GM23338 (cell line): ENCODE measurements around the gene ARHGEF38. TPM values are rescaled to one million over a fixed set of nuclear protein-coding genes. Genes with fewer than 3 reads are reported as not detected.

Experiments
- ATAC-seq: fragments of 200-7000 bp; cut with Tn5 transposase; 3 replicates; pipeline ENCODE4 v1.9.1; 2020
- DNase-seq: peaks from one replicate; pipeline ENCODE4 v3.0.0-alpha.2; 2015; ENCODE audit warnings: low spot score
- H2AFZ ChIP-seq: fragments of 200-600 bp; sonication (generic); 2 replicates; pipeline ENCODE4 v1.8.0; 2016; ENCODE audit warnings: antibody characterized with exemption, mild to moderate bottlenecking, moderate library complexity
- H3F3A ChIP-seq: fragments of 200-600 bp; sonication (generic); replicated peaks from 2 replicates; pipeline ENCODE4 v1.8.0; 2017; ENCODE audit warnings: antibody characterized with exemption, mixed run types, low read depth
- H3K27ac ChIP-seq: fragments of 200-600 bp; sonication (generic); 2 replicates; pipeline ENCODE4 v1.6.1; 2016; ENCODE audit warnings: low read depth
- H3K27me3 ChIP-seq: fragments of 200-600 bp; sonication (generic); 2 replicates; pipeline ENCODE4 v1.8.0; 2016; ENCODE audit warnings: mild to moderate bottlenecking, mixed run types, moderate library complexity; ENCODE audit not compliant: insufficient read depth
- H3K36me3 ChIP-seq: fragments of 200-600 bp; sonication (generic); 2 replicates; pipeline ENCODE4 v1.8.0; 2016; ENCODE audit warnings: mild to moderate bottlenecking; ENCODE audit not compliant: insufficient read depth
- H3K4me1 ChIP-seq: fragments of 200-600 bp; sonication (generic); 2 replicates; pipeline ENCODE4 v1.8.0; 2016; ENCODE audit warnings: mild to moderate bottlenecking, moderate library complexity; ENCODE audit not compliant: insufficient read depth
- H3K4me2 ChIP-seq: fragments of 200-600 bp; sonication (generic); 2 replicates; pipeline ENCODE4 v1.7.1; 2017; ENCODE audit warnings: mixed run types
- H3K4me3 ChIP-seq: fragments of 200-600 bp; sonication (generic); 2 replicates; pipeline ENCODE4 v1.6.1; 2016; ENCODE audit warnings: mixed run types
- H3K79me2 ChIP-seq: fragments of 200-600 bp; sonication (generic); replicated peaks from 2 replicates; pipeline ENCODE4 v1.8.0; 2017; ENCODE audit warnings: mild to moderate bottlenecking; ENCODE audit not compliant: insufficient read depth
- H3K9me2 ChIP-seq: fragments of 200-600 bp; sonication (generic); 2 replicates; pipeline ENCODE4 v1.8.0; 2017; ENCODE audit not compliant: insufficient read depth
- H4K20me1 ChIP-seq: fragments of 200-600 bp; sonication (generic); replicated peaks from 2 replicates; pipeline ENCODE4 v1.8.0; 2017; ENCODE audit warnings: mild to moderate bottlenecking; ENCODE audit not compliant: insufficient read depth
- H3K27ac Mint-ChIP-seq: 2 replicates; pipeline ENCODE4 v1.8.0; 2020; ENCODE audit warnings: inconsistent platforms, mild to moderate bottlenecking, moderate library complexity, mixed read lengths
- H3K27me3 Mint-ChIP-seq: 3 replicates; pipeline ENCODE4 v1.8.0; 2022; ENCODE audit warnings: low read depth, mild to moderate bottlenecking, moderate library complexity, mixed read lengths, inconsistent platforms; ENCODE audit not compliant: insufficient read depth, poor library complexity
- H3K36me3 Mint-ChIP-seq: 3 replicates; pipeline ENCODE4 v1.8.0; 2021; ENCODE audit warnings: low read depth, mild to moderate bottlenecking, inconsistent platforms, moderate library complexity, mixed read lengths
- H3K4me1 Mint-ChIP-seq: 3 replicates; pipeline ENCODE4 v1.8.0; 2020; ENCODE audit warnings: mild to moderate bottlenecking, inconsistent platforms, mixed read lengths
- H3K4me3 Mint-ChIP-seq: 3 replicates; pipeline ENCODE4 v1.8.0; 2021; ENCODE audit warnings: moderate library complexity, mild to moderate bottlenecking, inconsistent platforms, mixed read lengths
- H3K9me3 Mint-ChIP-seq: 3 replicates; pipeline ENCODE4 v1.8.0; 2020; ENCODE audit warnings: moderate library complexity, mild to moderate bottlenecking, inconsistent platforms, mixed read lengths
- CREB1 ChIP-seq: fragments of 250-450 bp; sonication (Bioruptor Pico); IDR thresholded peaks from 2 replicates; pipeline ENCODE4 v1.5.0; 2020; ENCODE audit warnings: low read depth, mild to moderate bottlenecking, moderate library complexity
- EZH2 ChIP-seq: fragments of 200-600 bp; sonication (generic); IDR thresholded peaks from one replicate; pipeline ENCODE4 v1.8.0; 2017; ENCODE audit warnings: antibody characterized with exemption, mild to moderate bottlenecking, low read depth; ENCODE audit not compliant: unreplicated experiment
- POLR2AphosphoS5 ChIP-seq: IDR thresholded peaks from 2 replicates; pipeline ENCODE4 v1.6.1; 2016; ENCODE audit warnings: antibody characterized with exemption, low read depth
- ZNF331 ChIP-seq: fragments of 250-450 bp; sonication (Bioruptor Pico); IDR thresholded peaks from 2 replicates; pipeline ENCODE4 v1.5.0; 2020; ENCODE audit warnings: low read depth, mild to moderate bottlenecking, moderate library complexity
- ZNF462 ChIP-seq: fragments of 250-450 bp; sonication (Bioruptor Pico); IDR thresholded peaks from 2 replicates; pipeline ENCODE4 v1.5.0; 2020; ENCODE audit warnings: mild to moderate bottlenecking, moderate library complexity
- polyA plus RNA-seq: library from polyadenylated mRNA; unstranded; fragments of >200 nt; fragmentation: Nextera tagmentation; extraction: Ambion mirVana; gene quantifications from 2 replicates; pipeline ENCODE4 v1.2.1, GENCODE V29; 2016
- total RNA-seq: library from RNA; depleted of rRNA; stranded (reverse); fragments of >200 nt; shearing (Covaris generic); gene quantifications from 2 replicates; pipeline ENCODE4 v1.2.3, GENCODE V29; 2014

ARHGEF38 gene
- total and polyA plus RNA-seq, 2 experiments from 2014 or later = 0.58 TPM; not detected in 1

GRCh38 chr4:105619188-105619931 is 66.9 kb downstream of the ARHGEF38 start (continued):
- no peak for TF ChIP-seq ZNF462 (CRISPR knock-in tag)
- TF ChIP-seq CREB1 (CRISPR knock-in tag) = no peak

GRCh38 chr4:105620640-105621323 is 68.4 kb downstream of the ARHGEF38 start:
- H3K27me3 Mint-ChIP-seq = peaks cover 3% of the 10 kb centered on the region
- Histone ChIP-seq H3K79me2 (no peaks in the 10 kb centered on the region), H3F3A (no peaks in the 10 kb centered on the region), H3K27me3 (no peaks in the 10 kb centered on the region), H3K27ac (no peak overlapping the region), H3K4me1 (no peaks in the 10 kb centered on the region), H2AFZ (no peak overlapping the region), H3K9me2 (no peaks in the 10 kb centered on the region), H4K20me1 (no peaks in the 10 kb centered on the region), H3K4me3 (no peak overlapping the region), H3K36me3 (no peaks in the 10 kb centered on the region), H3K4me2 (no peak overlapping the region)
- no peaks in the 10 kb centered on the region for H3K9me3 Mint-ChIP-seq
- ATAC-seq (no peak), DNase-seq (no peak)
- peaks cover 8% of the 10 kb centered on the region; the same call in 2 of the 3 replicates for H3K4me1 Mint-ChIP-seq
- TF ChIP-seq ZNF331 (CRISPR knock-in tag) (no peak), EZH2 (no peak), POLR2AphosphoS5 (no peak)
- H3K27ac Mint-ChIP-seq = no peak overlapping the region
- H3K4me3 Mint-ChIP-seq = no peak overlapping the region
- H3K36me3 Mint-ChIP-seq = no peaks in the 10 kb centered on the region
